ENCODE measurements around the gene FER1L5. TPM values are rescaled to one million over a fixed set of nuclear protein-coding genes. Genes with fewer than 3 reads are reported as not detected.

The FER1L5 gene
- total RNA-seq, 1 experiment from 2014 or later, result 1.2 TPM

DNA sequence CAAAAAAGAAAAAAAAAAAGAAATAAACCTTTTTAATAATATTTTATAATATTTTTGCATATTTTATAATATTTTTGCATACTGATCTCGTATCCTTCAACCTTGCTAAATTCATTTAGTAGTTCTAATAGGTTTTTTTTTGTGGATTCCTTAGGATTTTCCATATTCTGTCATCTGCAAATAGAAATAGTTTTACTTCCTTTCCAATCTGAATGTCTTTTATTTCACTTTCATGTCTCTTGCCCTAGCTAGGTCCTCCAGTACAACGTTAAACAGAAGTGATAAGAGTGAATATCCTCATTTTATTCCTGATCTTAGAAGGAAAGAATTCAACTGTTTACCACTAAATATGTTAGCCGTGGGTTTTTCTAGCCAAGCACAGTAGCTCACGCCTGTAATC is 83.6 kb downstream of the FER1L5 start:
- Mint-ChIP-seq H3K4me1 (no peaks in the 10 kb centered on the region), H3K27me3 (ENCODE audit: low read depth) (no peaks in the 10 kb centered on the region; the same call in 1 of the 2 replicates), H3K4me3 (no peak overlapping the region), H3K27ac (no peak overlapping the region), H3K36me3 (ENCODE audit: insufficient read depth in 1 of 3, low read depth in 3 of 3) (peaks cover 23 to 58% (median 53%) of the 10 kb centered on the region in 3 experiments; a peak in 6 of 7 replicates), H3K9me3 (no peaks in the 10 kb centered on the region)
- Histone ChIP-seq H3K14ac (ENCODE audit: insufficient read depth, low read length) (no peak overlapping the region), H3K18ac (ENCODE audit: insufficient read length, low read depth, low read length) (no peak overlapping the region), H2BK15ac (ENCODE audit: low read depth, low read length) (no peak overlapping the region), H3T11ph (ENCODE audit: low read length) (no peak overlapping the region), H4K8ac (replicated peaks; ENCODE audit: insufficient read length, low read depth, low read length) (no peak overlapping the region), H3K23me2 (ENCODE audit: insufficient read length, low read depth, low read length, poor library complexity, severe bottlenecking) (no peaks in the 10 kb centered on the region), H3K9me3 (ENCODE audit: control insufficient read depth, low read depth, low read length) (no peaks in the 10 kb centered on the region), H3K4me1 (ENCODE audit: insufficient read depth, low read length) (no peaks in the 10 kb centered on the region), H4K5ac (ENCODE audit: insufficient read length, low read depth, low read length) (no peak overlapping the region), H3K27me3 (ENCODE audit: insufficient read depth, low read length) (no peaks in the 10 kb centered on the region), H2AFZ (ENCODE audit: low read length) (no peak overlapping the region), H3K23ac (ENCODE audit: insufficient read length, low read depth, low read length) (no peak overlapping the region), H3K27ac (ENCODE audit: insufficient read length, low read depth, low read length) (no peak overlapping the region), H3K4ac (ENCODE audit: low read depth, low read length) (no peak overlapping the region), H3K79me2 (ENCODE audit: insufficient read depth, low read length) (no peaks in the 10 kb centered on the region), H3K9ac (ENCODE audit: extremely low read depth, insufficient read length, low read length) (no peak overlapping the region), H2BK5ac (ENCODE audit: insufficient read length, low read length) (no peak overlapping the region), H4K91ac (ENCODE audit: insufficient read length, low read depth, low read length) (no peak overlapping the region), H3K56ac (ENCODE audit: insufficient read length, low read depth, low read length) (no peak overlapping the region), H2AK5ac (ENCODE audit: insufficient read length, low read length) (no peak overlapping the region), H2BK120ac (ENCODE audit: low read depth, low read length, poor library complexity, severe bottlenecking) (no peak overlapping the region), H3K4me2 (ENCODE audit: insufficient read depth, insufficient read length, low read length) (no peak overlapping the region), H3K79me1 (ENCODE audit: insufficient read depth, low read depth, low read length, poor library complexity, severe bottlenecking) (no peaks in the 10 kb centered on the region), H2BK12ac (ENCODE audit: insufficient read length, low read depth, low read length) (no peak overlapping the region), H2BK20ac (ENCODE audit: low read depth, low read length, poor library complexity, severe bottlenecking) (no peak overlapping the region), H4K20me1 (ENCODE audit: control insufficient read depth, insufficient read depth, insufficient read length) (no peaks in the 10 kb centered on the region)
- TF ChIP-seq, protein P1, sequence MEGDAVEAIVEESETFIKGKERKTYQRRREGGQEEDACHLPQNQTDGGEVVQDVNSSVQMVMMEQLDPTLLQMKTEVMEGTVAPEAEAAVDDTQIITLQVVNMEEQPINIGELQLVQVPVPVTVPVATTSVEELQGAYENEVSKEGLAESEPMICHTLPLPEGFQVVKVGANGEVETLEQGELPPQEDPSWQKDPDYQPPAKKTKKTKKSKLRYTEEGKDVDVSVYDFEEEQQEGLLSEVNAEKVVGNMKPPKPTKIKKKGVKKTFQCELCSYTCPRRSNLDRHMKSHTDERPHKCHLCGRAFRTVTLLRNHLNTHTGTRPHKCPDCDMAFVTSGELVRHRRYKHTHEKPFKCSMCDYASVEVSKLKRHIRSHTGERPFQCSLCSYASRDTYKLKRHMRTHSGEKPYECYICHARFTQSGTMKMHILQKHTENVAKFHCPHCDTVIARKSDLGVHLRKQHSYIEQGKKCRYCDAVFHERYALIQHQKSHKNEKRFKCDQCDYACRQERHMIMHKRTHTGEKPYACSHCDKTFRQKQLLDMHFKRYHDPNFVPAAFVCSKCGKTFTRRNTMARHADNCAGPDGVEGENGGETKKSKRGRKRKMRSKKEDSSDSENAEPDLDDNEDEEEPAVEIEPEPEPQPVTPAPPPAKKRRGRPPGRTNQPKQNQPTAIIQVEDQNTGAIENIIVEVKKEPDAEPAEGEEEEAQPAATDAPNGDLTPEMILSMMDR (conservative IDR thresholded peaks at IDR 0.05), result no peak
- no peak for DNase-seq
- WGBS (ENCODE audit: extremely low coverage, insufficient read length, low lambda C conversion rate), result no CpG with 5 or more reads among the region's 4 CpGs
